GM19328 (cell line): ENCODE measurements around the gene CDH13.

Experiments
- ATAC-seq: cut with Tn5 transposase; IDR thresholded peaks from one replicate; pipeline ENCODE4 v1.9.1; 2021; ENCODE audit warnings: mild to moderate bottlenecking, moderate library complexity; ENCODE audit not compliant: unreplicated experiment

The CDH13 gene

GRCh38 chr16:82776470-82777146 is 149.8 kb downstream of the CDH13 start:
- ATAC-seq, result peak; percentile 58

GRCh38 chr16:82782715-82783251 is 156.0 kb downstream of the CDH13 start:
- ATAC-seq, result no peak

GRCh38 chr16:82783933-82784572 is 157.3 kb downstream of the CDH13 start:
- ATAC-seq, result no peak

- ATAC-seq, result no peak
Measured at GRCh38 chr16:82784573-82784968, 157.8 kb downstream of the CDH13 start.

GRCh38 chr16:82788225-82788624 is 161.5 kb downstream of the CDH13 start:
- no peak for ATAC-seq

GRCh38 chr16:82788919-82789318 is 162.2 kb downstream of the CDH13 start:
- ATAC-seq, result no peak

GRCh38 chr16:82792693-82793092 is 165.9 kb downstream of the CDH13 start:
- no peak for ATAC-seq

- ATAC-seq, result no peak
Measured at GRCh38 chr16:82793528-82794245, 166.9 kb downstream of the CDH13 start.

GRCh38 chr16:82796047-82796446 is 169.3 kb downstream of the CDH13 start:
- ATAC-seq, result no peak

GRCh38 chr16:82801361-82801760 is 174.6 kb downstream of the CDH13 start:
- ATAC-seq, result no peak

- no peak for ATAC-seq
Measured at GRCh38 chr16:82805866-82806265, 179.1 kb downstream of the CDH13 start.

- ATAC-seq, result no peak
Measured at GRCh38 chr16:82807311-82807710, 180.5 kb downstream of the CDH13 start.

- no peak for ATAC-seq
Measured at GRCh38 chr16:82808036-82808435, 181.3 kb downstream of the CDH13 start.

- no peak for ATAC-seq
Measured at GRCh38 chr16:82810077-82810476, 183.3 kb downstream of the CDH13 start.

- no peak for ATAC-seq
Measured at GRCh38 chr16:82814059-82814458, 187.3 kb downstream of the CDH13 start.

GRCh38 chr16:82819286-82819685 is 192.5 kb downstream of the CDH13 start:
- no peak for ATAC-seq

- ATAC-seq, result no peak
Measured at GRCh38 chr16:82820855-82821254, 194.1 kb downstream of the CDH13 start.

GRCh38 chr16:82824408-82824807 is 197.6 kb downstream of the CDH13 start:
- ATAC-seq, result no peak

- no peak for ATAC-seq
Measured at GRCh38 chr16:82829301-82829700, 202.5 kb downstream of the CDH13 start.

GRCh38 chr16:82830944-82831343 is 204.2 kb downstream of the CDH13 start:
- no peak for ATAC-seq

GRCh38 chr16:82832821-82833220 is 206.1 kb downstream of the CDH13 start:
- no peak for ATAC-seq
